HepG2 (cell line): ENCODE measurements around the gene TSN. TPM values are rescaled to one million over a fixed set of nuclear protein-coding genes. Genes with fewer than 3 reads are reported as not detected.

Experiments
- DMAP1 ChIP-seq: IDR thresholded peaks from 2 replicates; pipeline ENCODE4 v1.6.1; 2016
- FOXO1 ChIP-seq: sonication (generic); formaldehyde crosslinking; IDR thresholded peaks from 2 replicates; pipeline ENCODE4 v1.4.0; 2020; ENCODE audit warnings: missing genetic modification reagents
- FOXP1 ChIP-seq, 2 experiments: fragments of 450-650 bp in 1 of 2; IDR thresholded peaks; 2 replicates each; pipeline ENCODE4 v1.6.1; 2017 to 2018; ENCODE audit warnings: antibody characterized with exemption in 1 of 2
- GTF3A ChIP-seq: sonication (generic); formaldehyde crosslinking; conservative IDR thresholded peaks from 2 replicates; pipeline ENCODE4 v1.4.0; 2020; ENCODE audit warnings: mild to moderate bottlenecking, missing genetic modification reagents
- ISX ChIP-seq: sonication (generic); formaldehyde crosslinking; conservative IDR thresholded peaks from 2 replicates; pipeline ENCODE4 v1.5.0; 2020; ENCODE audit warnings: missing genetic modification reagents
- KDM6A ChIP-seq: IDR thresholded peaks from 2 replicates; pipeline ENCODE4 v1.6.1; 2016; ENCODE audit warnings: low read depth
- MXD4 ChIP-seq: IDR thresholded peaks from 2 replicates; pipeline ENCODE4 v1.6.1; 2016; ENCODE audit warnings: mild to moderate bottlenecking, missing biosample characterization, missing genetic modification reagents
- POLR2AphosphoS5 ChIP-seq: IDR thresholded peaks from 2 replicates; pipeline ENCODE4 v1.6.1; 2012; ENCODE audit warnings: low read depth, low read length
- ZFX ChIP-seq: sonication (generic); formaldehyde crosslinking; IDR thresholded peaks from 2 replicates; pipeline ENCODE4 v1.4.0; 2020; ENCODE audit warnings: mild to moderate bottlenecking, low read depth, missing genetic modification reagents, moderate library complexity
- ZNF17 ChIP-seq: sonication (generic); formaldehyde crosslinking; IDR thresholded peaks from 2 replicates; pipeline ENCODE4 v1.5.0; 2020; ENCODE audit warnings: mild to moderate bottlenecking, missing genetic modification reagents
- ZNF335 ChIP-seq: sonication (generic); formaldehyde crosslinking; IDR thresholded peaks from 2 replicates; pipeline ENCODE4 v1.4.0; 2020; ENCODE audit warnings: missing genetic modification reagents
- ZNF644 ChIP-seq: IDR thresholded peaks from 2 replicates; pipeline ENCODE4 v1.6.1; 2016; ENCODE audit warnings: low read depth
- ZNF772 ChIP-seq: sonication (generic); formaldehyde crosslinking; IDR thresholded peaks from 2 replicates; pipeline ENCODE4 v1.5.0; 2020; ENCODE audit warnings: mild to moderate bottlenecking, missing genetic modification reagents
- polyA plus RNA-seq, 8 experiments: library from polyadenylated mRNA; depleted of rRNA in 3 of 8; stranded (reverse) in 7 of 8; unstranded in 1 of 8; fragments of >200 nt; fragmentation: Illumina TruSeq in 4 of 8; extraction: Trizol in 4 of 8; gene quantifications; 2 replicates each; pipeline versions ENCODE4 v1.2.1 to v1.2.3, GENCODE V29; 2011 to 2016; ENCODE audit warnings: low read depth in 4 of 8, missing spikeins in 1 of 8, mixed read lengths in 1 of 8; ENCODE audit not compliant: insufficient read depth in 1 of 8
- total RNA-seq, 5 experiments: library from RNA; depleted of rRNA; stranded (reverse); fragments of >200 nt; fragmentation: Illumina TruSeq; extraction: Trizol; gene quantifications; 2 replicates each; pipeline ENCODE4 v1.2.3, GENCODE V29; 2016; ENCODE audit warnings: low read depth in 1 of 5
- TF ChIP-seq, protein P1 (sequence below): sonication (generic); formaldehyde crosslinking; IDR thresholded peaks from 2 replicates; pipeline ENCODE4 v1.4.0; 2020; ENCODE audit warnings: missing genetic modification reagents, mild to moderate bottlenecking, borderline replicate concordance
- TF ChIP-seq, protein P2 (sequence below): IDR thresholded peaks from 2 replicates; pipeline ENCODE4 v1.6.1; 2016; ENCODE audit warnings: low read depth
- TF ChIP-seq, protein P3 (sequence below): IDR thresholded peaks from 2 replicates; pipeline ENCODE4 v1.6.1; 2016
- TF ChIP-seq, protein P4 (sequence below): sonication (generic); formaldehyde crosslinking; IDR thresholded peaks from 2 replicates; pipeline ENCODE4 v1.4.0; 2020; ENCODE audit warnings: missing genetic modification reagents, borderline replicate concordance
- TF ChIP-seq, protein P5 (sequence below): IDR thresholded peaks from 2 replicates; pipeline ENCODE4 v1.6.1; 2012; ENCODE audit warnings: inconsistent platforms
- TF ChIP-seq, protein P6 (sequence below): sonication (generic); formaldehyde crosslinking; conservative IDR thresholded peaks from 2 replicates; pipeline ENCODE4 v1.4.0; 2020; ENCODE audit warnings: mild to moderate bottlenecking, missing genetic modification reagents, moderate library complexity

Gene TSN
- total and polyA plus RNA-seq, 2 of the 13 experiments (the other 11 are each of a cell fraction or from before 2014, with no cell fraction given) = 56.4 to 115 TPM

DNA sequence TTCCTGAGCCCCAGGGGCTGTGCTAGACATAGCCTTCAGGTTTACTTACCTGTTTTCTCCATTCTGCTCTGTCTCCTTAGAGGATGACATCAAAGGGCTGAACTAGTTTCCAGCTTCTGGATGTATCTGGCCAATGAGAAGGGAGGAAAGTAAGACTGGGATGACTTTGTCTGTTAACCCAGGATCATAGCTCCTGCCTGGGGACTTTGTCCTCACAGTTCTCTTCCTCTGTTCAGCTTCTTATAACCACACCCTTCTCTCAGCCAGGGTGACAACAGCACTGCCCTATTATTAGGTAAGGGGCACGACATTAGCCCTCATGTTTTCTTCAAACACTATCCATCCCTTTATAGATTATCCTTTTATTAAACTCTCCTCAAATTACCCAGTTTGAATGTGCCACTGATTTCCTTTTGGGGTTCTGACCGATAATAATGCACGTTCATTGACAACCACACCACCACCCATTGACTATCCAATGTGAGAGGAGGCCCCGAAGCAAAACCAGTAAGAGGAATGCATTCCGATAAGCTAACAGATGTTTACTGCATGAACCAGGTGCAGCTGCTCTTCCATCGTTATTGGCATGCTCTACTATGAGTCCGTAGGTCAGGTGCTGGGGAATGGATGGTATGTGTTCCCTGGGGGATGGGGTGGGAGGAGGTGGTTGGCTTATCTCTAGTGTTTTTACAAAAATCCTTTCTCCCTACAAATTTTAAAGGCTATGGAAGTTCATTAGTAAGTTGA lies 23.5 kb downstream of the TSN start (continued):
- TF ChIP-seq, protein P1, sequence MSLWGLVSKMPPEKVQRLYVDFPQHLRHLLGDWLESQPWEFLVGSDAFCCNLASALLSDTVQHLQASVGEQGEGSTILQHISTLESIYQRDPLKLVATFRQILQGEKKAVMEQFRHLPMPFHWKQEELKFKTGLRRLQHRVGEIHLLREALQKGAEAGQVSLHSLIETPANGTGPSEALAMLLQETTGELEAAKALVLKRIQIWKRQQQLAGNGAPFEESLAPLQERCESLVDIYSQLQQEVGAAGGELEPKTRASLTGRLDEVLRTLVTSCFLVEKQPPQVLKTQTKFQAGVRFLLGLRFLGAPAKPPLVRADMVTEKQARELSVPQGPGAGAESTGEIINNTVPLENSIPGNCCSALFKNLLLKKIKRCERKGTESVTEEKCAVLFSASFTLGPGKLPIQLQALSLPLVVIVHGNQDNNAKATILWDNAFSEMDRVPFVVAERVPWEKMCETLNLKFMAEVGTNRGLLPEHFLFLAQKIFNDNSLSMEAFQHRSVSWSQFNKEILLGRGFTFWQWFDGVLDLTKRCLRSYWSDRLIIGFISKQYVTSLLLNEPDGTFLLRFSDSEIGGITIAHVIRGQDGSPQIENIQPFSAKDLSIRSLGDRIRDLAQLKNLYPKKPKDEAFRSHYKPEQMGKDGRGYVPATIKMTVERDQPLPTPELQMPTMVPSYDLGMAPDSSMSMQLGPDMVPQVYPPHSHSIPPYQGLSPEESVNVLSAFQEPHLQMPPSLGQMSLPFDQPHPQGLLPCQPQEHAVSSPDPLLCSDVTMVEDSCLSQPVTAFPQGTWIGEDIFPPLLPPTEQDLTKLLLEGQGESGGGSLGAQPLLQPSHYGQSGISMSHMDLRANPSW = 0 out of 2 replicates have a peak, but pooled peaks have one; percentile 48
- TF ChIP-seq, protein P2, sequence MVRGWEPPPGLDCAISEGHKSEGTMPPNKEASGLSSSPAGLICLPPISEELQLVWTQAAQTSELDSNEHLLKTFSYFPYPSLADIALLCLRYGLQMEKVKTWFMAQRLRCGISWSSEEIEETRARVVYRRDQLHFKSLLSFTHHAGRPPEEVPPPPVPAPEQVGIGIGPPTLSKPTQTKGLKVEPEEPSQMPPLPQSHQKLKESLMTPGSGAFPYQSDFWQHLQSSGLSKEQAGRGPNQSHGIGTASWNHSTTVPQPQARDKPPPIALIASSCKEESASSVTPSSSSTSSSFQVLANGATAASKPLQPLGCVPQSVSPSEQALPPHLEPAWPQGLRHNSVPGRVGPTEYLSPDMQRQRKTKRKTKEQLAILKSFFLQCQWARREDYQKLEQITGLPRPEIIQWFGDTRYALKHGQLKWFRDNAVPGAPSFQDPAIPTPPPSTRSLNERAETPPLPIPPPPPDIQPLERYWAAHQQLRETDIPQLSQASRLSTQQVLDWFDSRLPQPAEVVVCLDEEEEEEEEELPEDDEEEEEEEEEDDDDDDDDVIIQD (CRISPR knock-in tag) = peak; percentile 16; the same call in 1 of the 2 replicates
- TF ChIP-seq, protein P3, sequence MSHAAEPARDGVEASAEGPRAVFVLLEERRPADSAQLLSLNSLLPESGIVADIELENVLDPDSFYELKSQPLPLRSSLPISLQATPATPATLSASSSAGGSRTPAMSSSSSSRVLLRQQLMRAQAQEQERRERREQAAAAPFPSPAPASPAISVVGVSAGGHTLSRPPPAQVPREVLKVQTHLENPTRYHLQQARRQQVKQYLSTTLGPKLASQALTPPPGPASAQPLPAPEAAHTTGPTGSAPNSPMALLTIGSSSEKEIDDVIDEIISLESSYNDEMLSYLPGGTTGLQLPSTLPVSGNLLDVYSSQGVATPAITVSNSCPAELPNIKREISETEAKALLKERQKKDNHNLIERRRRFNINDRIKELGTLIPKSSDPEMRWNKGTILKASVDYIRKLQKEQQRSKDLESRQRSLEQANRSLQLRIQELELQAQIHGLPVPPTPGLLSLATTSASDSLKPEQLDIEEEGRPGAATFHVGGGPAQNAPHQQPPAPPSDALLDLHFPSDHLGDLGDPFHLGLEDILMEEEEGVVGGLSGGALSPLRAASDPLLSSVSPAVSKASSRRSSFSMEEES (CRISPR knock-in tag) = peak; percentile 67; the same call in 1 of the 2 replicates
- no peak for TF ChIP-seq GTF3A (CRISPR knock-in tag)
- no peak for TF ChIP-seq ZFX
- 0 out of 2 replicates have a peak, but pooled peaks have one; percentile 25 for TF ChIP-seq DMAP1 (CRISPR knock-in tag)
- TF ChIP-seq ZNF17 (CRISPR knock-in tag) = no peak
- peak; percentile 91 for TF ChIP-seq ZNF644 (CRISPR knock-in tag)
- TF ChIP-seq POLR2AphosphoS5 = no peak
- TF ChIP-seq, protein P4, sequence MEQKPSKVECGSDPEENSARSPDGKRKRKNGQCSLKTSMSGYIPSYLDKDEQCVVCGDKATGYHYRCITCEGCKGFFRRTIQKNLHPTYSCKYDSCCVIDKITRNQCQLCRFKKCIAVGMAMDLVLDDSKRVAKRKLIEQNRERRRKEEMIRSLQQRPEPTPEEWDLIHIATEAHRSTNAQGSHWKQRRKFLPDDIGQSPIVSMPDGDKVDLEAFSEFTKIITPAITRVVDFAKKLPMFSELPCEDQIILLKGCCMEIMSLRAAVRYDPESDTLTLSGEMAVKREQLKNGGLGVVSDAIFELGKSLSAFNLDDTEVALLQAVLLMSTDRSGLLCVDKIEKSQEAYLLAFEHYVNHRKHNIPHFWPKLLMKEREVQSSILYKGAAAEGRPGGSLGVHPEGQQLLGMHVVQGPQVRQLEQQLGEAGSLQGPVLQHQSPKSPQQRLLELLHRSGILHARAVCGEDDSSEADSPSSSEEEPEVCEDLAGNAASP (CRISPR knock-in tag) = no peak
- TF ChIP-seq, protein P5, sequence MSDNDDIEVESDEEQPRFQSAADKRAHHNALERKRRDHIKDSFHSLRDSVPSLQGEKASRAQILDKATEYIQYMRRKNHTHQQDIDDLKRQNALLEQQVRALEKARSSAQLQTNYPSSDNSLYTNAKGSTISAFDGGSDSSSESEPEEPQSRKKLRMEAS = peak; percentile 54; the same call in 1 of the 2 replicates
- TF ChIP-seq ZNF335 (CRISPR knock-in tag) = 0 out of 2 replicates have a peak, but pooled peaks have one; percentile 53
- 0 out of 2 replicates have a peak, but pooled peaks have one; percentile 55 for TF ChIP-seq FOXO1 (CRISPR knock-in tag)
- TF ChIP-seq ISX (CRISPR knock-in tag) = no peak
- TF ChIP-seq, protein P6, sequence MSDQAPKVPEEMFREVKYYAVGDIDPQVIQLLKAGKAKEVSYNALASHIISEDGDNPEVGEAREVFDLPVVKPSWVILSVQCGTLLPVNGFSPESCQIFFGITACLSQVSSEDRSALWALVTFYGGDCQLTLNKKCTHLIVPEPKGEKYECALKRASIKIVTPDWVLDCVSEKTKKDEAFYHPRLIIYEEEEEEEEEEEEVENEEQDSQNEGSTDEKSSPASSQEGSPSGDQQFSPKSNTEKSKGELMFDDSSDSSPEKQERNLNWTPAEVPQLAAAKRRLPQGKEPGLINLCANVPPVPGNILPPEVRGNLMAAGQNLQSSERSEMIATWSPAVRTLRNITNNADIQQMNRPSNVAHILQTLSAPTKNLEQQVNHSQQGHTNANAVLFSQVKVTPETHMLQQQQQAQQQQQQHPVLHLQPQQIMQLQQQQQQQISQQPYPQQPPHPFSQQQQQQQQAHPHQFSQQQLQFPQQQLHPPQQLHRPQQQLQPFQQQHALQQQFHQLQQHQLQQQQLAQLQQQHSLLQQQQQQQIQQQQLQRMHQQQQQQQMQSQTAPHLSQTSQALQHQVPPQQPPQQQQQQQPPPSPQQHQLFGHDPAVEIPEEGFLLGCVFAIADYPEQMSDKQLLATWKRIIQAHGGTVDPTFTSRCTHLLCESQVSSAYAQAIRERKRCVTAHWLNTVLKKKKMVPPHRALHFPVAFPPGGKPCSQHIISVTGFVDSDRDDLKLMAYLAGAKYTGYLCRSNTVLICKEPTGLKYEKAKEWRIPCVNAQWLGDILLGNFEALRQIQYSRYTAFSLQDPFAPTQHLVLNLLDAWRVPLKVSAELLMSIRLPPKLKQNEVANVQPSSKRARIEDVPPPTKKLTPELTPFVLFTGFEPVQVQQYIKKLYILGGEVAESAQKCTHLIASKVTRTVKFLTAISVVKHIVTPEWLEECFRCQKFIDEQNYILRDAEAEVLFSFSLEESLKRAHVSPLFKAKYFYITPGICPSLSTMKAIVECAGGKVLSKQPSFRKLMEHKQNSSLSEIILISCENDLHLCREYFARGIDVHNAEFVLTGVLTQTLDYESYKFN (CRISPR knock-in tag) = peak; percentile 59
- no peak for TF ChIP-seq ZNF772 (CRISPR knock-in tag)
- 0 out of 2 replicates have a peak, but pooled peaks have one; percentile 30 for TF ChIP-seq MXD4 (CRISPR knock-in tag)
- TF ChIP-seq KDM6A = 0 out of 2 replicates have a peak, but pooled peaks have one; percentile 27
- TF ChIP-seq FOXP1 (IDR thresholded peaks at IDR 0.05) = no peak
- peak; percentile 52; the same call in 1 of the 2 replicates for TF ChIP-seq FOXP1 (CRISPR knock-in tag; IDR thresholded peaks at IDR 0.05)
